ENCODE measurements around the gene PHF13.

DNA sequence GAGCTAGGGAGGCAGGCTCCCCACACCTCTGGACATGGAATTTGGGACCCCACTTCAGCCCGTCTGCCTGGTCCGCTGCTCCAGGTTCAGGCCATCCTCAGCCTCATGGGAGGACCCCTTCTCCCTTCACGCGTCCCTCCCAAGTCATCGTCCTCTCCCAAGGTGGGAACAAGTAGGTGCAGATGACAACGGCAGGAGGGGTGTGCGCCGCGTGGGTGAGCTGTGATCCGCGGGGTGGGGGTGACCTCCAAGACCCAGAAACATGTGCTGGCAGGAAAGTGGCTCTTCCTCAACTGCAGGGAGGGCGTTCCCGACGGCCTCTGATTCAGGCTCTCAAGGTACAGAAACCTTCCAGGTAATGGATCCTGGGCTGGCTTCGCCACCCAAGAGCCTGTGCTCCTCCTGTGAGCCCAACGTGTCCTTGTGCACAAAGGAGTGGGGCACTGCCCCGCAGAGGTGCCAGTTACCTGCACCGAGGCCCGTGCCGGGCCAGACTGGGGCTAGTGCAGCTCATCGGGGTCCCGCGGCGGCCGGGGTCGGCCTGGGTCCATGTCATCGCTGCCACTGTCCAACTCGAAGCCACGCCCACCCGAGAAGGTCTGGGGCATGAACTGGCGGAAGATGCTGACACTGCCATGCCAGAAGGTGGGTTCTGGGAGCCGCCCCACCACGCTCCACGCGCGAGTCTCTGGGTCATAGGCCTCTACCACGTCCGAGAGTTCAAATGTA lies 20.5 kb upstream of the PHF13 start:
- TF ChIP-seq, protein P1, sequence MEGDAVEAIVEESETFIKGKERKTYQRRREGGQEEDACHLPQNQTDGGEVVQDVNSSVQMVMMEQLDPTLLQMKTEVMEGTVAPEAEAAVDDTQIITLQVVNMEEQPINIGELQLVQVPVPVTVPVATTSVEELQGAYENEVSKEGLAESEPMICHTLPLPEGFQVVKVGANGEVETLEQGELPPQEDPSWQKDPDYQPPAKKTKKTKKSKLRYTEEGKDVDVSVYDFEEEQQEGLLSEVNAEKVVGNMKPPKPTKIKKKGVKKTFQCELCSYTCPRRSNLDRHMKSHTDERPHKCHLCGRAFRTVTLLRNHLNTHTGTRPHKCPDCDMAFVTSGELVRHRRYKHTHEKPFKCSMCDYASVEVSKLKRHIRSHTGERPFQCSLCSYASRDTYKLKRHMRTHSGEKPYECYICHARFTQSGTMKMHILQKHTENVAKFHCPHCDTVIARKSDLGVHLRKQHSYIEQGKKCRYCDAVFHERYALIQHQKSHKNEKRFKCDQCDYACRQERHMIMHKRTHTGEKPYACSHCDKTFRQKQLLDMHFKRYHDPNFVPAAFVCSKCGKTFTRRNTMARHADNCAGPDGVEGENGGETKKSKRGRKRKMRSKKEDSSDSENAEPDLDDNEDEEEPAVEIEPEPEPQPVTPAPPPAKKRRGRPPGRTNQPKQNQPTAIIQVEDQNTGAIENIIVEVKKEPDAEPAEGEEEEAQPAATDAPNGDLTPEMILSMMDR (optimal IDR thresholded peaks at IDR 0.05 in 1 of 3, IDR thresholded peaks at IDR 0.05 in 1 of 3, conservative IDR thresholded peaks at IDR 0.05 in 1 of 3; ENCODE audit: extremely low read depth in 1 of 3, insufficient read depth in 2 of 3, low read length in 3 of 3): no peak
- no peak for TF ChIP-seq EZH2 (IDR thresholded peaks at IDR 0.05; ENCODE audit: low read length)
